ENCODE results near the gene JARID2. TPM values are rescaled to one million over a fixed set of nuclear protein-coding genes. Genes with fewer than 3 reads are reported as not detected.
A peak's percentile ranks its signal among the peaks of the same experiment; 100 is the strongest.

The JARID2 gene
- total and polyA plus RNA-seq, 4 donors, result 3.8 to 14.8 (median 12.0) TPM

DNA sequence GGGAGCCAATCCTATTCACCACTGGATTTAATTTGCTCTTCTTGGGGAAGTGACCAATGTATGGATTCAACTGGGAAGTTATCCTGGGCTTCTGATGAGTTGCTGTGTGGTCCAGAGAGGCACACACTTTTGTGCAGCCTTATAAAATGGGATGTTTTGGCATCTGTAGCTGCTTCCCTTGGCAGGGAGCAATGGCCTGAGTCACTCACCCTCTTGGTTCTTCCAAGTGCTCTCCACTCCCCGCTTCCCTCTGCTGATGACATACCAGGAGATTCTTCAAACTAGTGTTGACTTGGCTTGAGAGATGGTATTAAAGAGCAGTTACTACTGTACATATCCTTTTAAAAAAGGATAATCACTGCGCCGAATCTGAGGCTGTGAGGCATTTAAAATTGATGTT is 105.8 kb downstream of the JARID2 start:
- WGBS, 2 donors, result 67 to 69% methylated on average over 3 of the region's 3 CpGs
- Histone ChIP-seq H3K4me3 (no peak overlapping the region), H3K9ac (ENCODE audit: insufficient read depth in 1 of 2, low read length in 2 of 2) (no peak overlapping the region), H3K27ac (ENCODE audit: low read depth in 1 of 2, low read length in 1 of 2) (no peak overlapping the region), H3K27me3 (ENCODE audit: control insufficient read depth in 3 of 3, insufficient read depth in 3 of 3, low read length in 2 of 3) (no peaks in the 10 kb centered on the region), H3K9me3 (ENCODE audit: control insufficient read depth in 4 of 4, insufficient read depth in 3 of 4, low read length in 3 of 4) (no peaks in the 10 kb centered on the region), H3K4me1 (ENCODE audit: control insufficient read depth in 5 of 5, insufficient read depth in 5 of 5, low read length in 5 of 5) (peaks cover 6 to 36% (median 18%) of the 10 kb centered on the region in 5 donors), H3K36me3 (ENCODE audit: control insufficient read depth in 4 of 4, insufficient read depth in 4 of 4, low read length in 4 of 4) (no peaks in the 10 kb centered on the region)
- DNase-seq (peak; percentile 28 to 73 (median 54)), ATAC-seq (ENCODE audit: insufficient read depth, low FRiP score) (peak; percentile 69)
- TF ChIP-seq, protein P1, sequence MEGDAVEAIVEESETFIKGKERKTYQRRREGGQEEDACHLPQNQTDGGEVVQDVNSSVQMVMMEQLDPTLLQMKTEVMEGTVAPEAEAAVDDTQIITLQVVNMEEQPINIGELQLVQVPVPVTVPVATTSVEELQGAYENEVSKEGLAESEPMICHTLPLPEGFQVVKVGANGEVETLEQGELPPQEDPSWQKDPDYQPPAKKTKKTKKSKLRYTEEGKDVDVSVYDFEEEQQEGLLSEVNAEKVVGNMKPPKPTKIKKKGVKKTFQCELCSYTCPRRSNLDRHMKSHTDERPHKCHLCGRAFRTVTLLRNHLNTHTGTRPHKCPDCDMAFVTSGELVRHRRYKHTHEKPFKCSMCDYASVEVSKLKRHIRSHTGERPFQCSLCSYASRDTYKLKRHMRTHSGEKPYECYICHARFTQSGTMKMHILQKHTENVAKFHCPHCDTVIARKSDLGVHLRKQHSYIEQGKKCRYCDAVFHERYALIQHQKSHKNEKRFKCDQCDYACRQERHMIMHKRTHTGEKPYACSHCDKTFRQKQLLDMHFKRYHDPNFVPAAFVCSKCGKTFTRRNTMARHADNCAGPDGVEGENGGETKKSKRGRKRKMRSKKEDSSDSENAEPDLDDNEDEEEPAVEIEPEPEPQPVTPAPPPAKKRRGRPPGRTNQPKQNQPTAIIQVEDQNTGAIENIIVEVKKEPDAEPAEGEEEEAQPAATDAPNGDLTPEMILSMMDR (IDR thresholded peaks at IDR 0.05; ENCODE audit: control extremely low read depth, extremely low read depth), result no peak

DNA sequence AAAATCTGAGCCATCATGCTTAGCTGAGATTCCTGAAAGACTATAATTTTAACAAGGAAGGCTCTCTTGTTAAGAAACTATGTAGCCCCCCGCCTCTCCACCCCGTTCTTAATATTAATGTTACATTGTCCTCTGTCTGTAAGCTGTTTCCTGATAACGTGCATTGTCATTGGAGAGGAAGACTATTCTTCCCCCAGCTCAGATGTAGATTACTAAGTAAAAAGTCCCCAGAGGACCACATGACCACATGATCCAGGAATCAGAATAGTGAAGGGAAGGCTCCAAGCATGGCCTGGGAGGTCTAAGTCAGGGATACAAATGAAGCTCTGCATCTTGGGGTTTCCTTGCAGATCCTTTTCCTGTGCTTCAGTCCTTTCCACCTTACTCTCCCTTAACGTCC is 106.4 kb downstream of the JARID2 start:
- H3K9ac ChIP-seq (ENCODE audit: insufficient read depth in 1 of 2, low read length in 2 of 2), result no peak overlapping the region
- 20 to 46% methylated on average over 4 of the region's 4 CpGs for WGBS, 2 donors
- H3K4me1 ChIP-seq (ENCODE audit: control insufficient read depth in 5 of 5, insufficient read depth in 5 of 5, low read length in 5 of 5), result peaks cover 6 to 39% (median 18%) of the 10 kb centered on the region in 5 donors
- DNase-seq (no peak), ATAC-seq (ENCODE audit: insufficient read depth, low FRiP score) (no peak)
- TF ChIP-seq, protein P1 (IDR thresholded peaks at IDR 0.05; ENCODE audit: control extremely low read depth, extremely low read depth), result no peak
- H3K4me3 ChIP-seq, result no peak overlapping the region
- no peaks in the 10 kb centered on the region for H3K27me3 ChIP-seq (ENCODE audit: control insufficient read depth in 3 of 3, insufficient read depth in 3 of 3, low read length in 2 of 3)
- H3K36me3 ChIP-seq (ENCODE audit: control insufficient read depth in 4 of 4, insufficient read depth in 4 of 4, low read length in 4 of 4), result no peaks in the 10 kb centered on the region
- no peak overlapping the region for H3K27ac ChIP-seq (ENCODE audit: low read depth in 1 of 2, low read length in 1 of 2)
- H3K9me3 ChIP-seq (ENCODE audit: control insufficient read depth in 4 of 4, insufficient read depth in 3 of 4, low read length in 3 of 4), result no peaks in the 10 kb centered on the region

DNA sequence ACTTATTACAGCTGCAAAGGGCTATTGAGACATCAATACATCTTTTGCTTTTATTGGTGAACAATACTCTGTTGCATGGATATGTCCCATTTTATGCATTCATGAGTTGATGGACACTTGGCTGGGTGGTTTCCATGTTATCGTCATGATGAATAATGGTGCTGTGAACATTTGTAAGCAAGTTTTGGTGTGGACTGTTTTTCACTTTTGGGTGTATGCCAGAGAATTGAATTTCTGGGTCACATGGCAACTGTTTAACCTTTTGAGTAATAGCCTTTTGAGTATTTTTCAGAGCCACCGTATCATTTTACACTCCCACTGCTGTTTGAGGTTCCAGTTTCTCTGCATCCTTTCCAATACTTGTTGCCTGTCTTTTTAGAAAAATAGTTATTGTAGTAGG is 107.0 kb downstream of the JARID2 start:
- peaks cover 6 to 46% (median 18%) of the 10 kb centered on the region in 5 donors for H3K4me1 ChIP-seq (ENCODE audit: control insufficient read depth in 5 of 5, insufficient read depth in 5 of 5, low read length in 5 of 5)
- TF ChIP-seq, protein P1 (IDR thresholded peaks at IDR 0.05; ENCODE audit: control extremely low read depth, extremely low read depth), result no peak
- no peak for ATAC-seq (ENCODE audit: insufficient read depth, low FRiP score)

DNA sequence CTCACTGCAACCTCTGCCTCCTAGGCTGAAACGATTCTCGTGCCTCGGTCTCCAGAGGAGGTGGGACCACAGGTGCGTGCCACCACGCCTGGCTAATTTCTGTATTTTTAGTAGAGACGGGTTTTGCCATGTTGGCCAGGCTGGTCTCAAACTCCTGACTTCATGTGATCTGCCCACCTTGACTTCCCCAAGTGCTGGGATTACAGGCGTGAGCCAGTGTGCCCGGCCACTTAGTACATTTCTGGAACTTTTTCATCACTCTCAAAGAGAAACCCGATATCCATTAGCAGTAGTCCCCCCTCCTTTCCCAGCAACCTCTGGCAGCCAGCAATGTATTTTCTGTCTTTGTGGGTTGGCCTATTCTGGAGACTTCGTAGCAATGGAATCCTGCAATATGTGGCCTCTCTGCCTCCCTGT is 109.8 kb downstream of the JARID2 start:
- H3K4me1 ChIP-seq (ENCODE audit: control insufficient read depth in 5 of 5, insufficient read depth in 5 of 5, low read length in 5 of 5), result peaks cover 8 to 64% (median 32%) of the 10 kb centered on the region in 5 donors
- TF ChIP-seq, protein P1 (IDR thresholded peaks at IDR 0.05; ENCODE audit: control extremely low read depth, extremely low read depth), result no peak
- no peak overlapping the region for H3K9ac ChIP-seq (ENCODE audit: insufficient read depth in 1 of 2, low read length in 2 of 2)
- H3K4me3 ChIP-seq, result no peak overlapping the region
- H3K9me3 ChIP-seq (ENCODE audit: control insufficient read depth in 4 of 4, insufficient read depth in 3 of 4, low read length in 3 of 4), result no peaks in the 10 kb centered on the region
- WGBS, 2 donors, result 56 to 82% methylated on average over 10 of the region's 10 CpGs
- no peaks in the 10 kb centered on the region for H3K36me3 ChIP-seq (ENCODE audit: control insufficient read depth in 4 of 4, insufficient read depth in 4 of 4, low read length in 4 of 4)
- H3K27ac ChIP-seq (ENCODE audit: low read depth in 1 of 2, low read length in 1 of 2), result no peak overlapping the region
- ATAC-seq (ENCODE audit: insufficient read depth, low FRiP score), result no peak
- peak; percentile 36 to 72 (median 68) for DNase-seq
- H3K27me3 ChIP-seq (ENCODE audit: control insufficient read depth in 3 of 3, insufficient read depth in 3 of 3, low read length in 2 of 3), result no peaks in the 10 kb centered on the region

More for the DNA sequence above, 107.0 kb downstream of the JARID2 start:
- no peak overlapping the region for H3K27ac ChIP-seq (ENCODE audit: low read depth in 1 of 2, low read length in 1 of 2)
- no peaks in the 10 kb centered on the region for H3K36me3 ChIP-seq (ENCODE audit: control insufficient read depth in 4 of 4, insufficient read depth in 4 of 4, low read length in 4 of 4)
- H3K9ac ChIP-seq (ENCODE audit: insufficient read depth in 1 of 2, low read length in 2 of 2), result no peak overlapping the region
- DNase-seq, result no peak
- H3K9me3 ChIP-seq (ENCODE audit: control insufficient read depth in 4 of 4, insufficient read depth in 3 of 4, low read length in 3 of 4), result no peaks in the 10 kb centered on the region
- WGBS, 2 donors, result 72 to 81% methylated on average over 2 of the region's 2 CpGs
- no peaks in the 10 kb centered on the region for H3K27me3 ChIP-seq (ENCODE audit: control insufficient read depth in 3 of 3, insufficient read depth in 3 of 3, low read length in 2 of 3)
- H3K4me3 ChIP-seq, result no peak overlapping the region
